ENCODE measurements around the gene IGFBP6.
A peak's percentile ranks its signal among the peaks of the same experiment; 100 is the strongest.

Gene IGFBP6

DNA sequence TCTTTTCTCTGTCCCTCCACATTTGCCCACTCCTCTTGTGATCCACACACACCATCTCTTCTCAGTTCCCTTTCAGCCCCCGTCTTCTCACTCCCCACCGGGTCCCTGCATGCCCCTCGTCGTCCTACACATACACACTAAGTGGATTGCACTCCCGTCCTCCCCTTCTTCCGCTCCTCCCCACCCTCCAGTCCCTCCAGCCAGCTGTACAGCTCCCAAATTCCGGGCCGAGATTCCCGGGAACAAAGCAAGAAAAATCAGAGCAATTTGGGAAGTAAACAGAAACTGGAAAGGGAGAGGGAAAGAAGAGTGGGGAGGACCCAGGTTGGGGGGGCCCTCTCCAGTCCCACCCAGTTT, 282 bp upstream of the IGFBP6 start:
- H3K27ac ChIP-seq, result no peak overlapping the region
- TF ChIP-seq CTCF (IDR thresholded peaks at IDR 0.05) (no peak), ZFX (IDR thresholded peaks at IDR 0.05; ENCODE audit: borderline replicate concordance) (no peak)

GRCh38 chr12:53098354-53098981, 1.0 kb downstream of the IGFBP6 start:
- no peak overlapping the region for H3K27ac ChIP-seq
- TF ChIP-seq ZFX (IDR thresholded peaks at IDR 0.05; ENCODE audit: borderline replicate concordance), result no peak
- no peak for TF ChIP-seq CTCF (IDR thresholded peaks at IDR 0.05)

GRCh38 chr12:53099071-53099882, 1.8 kb downstream of the IGFBP6 start:
- H3K27ac ChIP-seq, result no peak overlapping the region
- no peak for TF ChIP-seq ZFX (IDR thresholded peaks at IDR 0.05; ENCODE audit: borderline replicate concordance)
- peak; percentile 99 for TF ChIP-seq CTCF (IDR thresholded peaks at IDR 0.05)

DNA sequence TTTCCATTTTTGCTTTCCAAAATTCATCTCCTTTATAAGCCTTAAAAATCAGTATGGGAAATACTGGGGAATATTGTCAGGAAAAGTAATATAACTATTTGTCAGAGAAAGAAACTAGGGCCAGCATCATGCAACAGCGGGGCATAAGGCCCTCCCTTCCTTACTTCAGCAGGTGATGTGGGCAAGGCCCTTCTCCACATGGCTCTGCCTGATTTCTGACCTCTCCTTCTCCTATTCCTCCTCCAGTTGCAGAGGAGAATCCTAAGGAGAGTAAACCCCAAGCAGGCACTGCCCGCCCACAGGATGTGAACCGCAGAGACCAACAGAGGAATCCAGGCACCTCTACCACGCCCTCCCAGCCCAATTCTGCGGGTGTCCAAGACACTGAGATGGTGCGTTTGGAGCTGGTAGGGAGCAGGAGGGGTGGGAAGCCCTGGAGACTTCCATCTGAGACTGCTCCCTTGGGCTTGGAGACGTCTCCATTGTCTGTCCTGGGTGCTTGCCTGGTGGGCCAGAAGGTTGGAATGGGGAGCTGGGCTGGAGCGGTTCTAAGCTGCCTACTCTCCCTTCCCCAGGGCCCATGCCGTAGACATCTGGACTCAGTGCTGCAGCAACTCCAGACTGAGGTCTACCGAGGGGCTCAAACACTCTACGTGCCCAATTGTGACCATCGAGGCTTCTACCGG, 3.1 kb downstream of the IGFBP6 start:
- H3K27ac ChIP-seq, result no peak overlapping the region
- TF ChIP-seq CTCF (IDR thresholded peaks at IDR 0.05) (no peak), ZFX (IDR thresholded peaks at IDR 0.05; ENCODE audit: borderline replicate concordance) (no peak)

- TF ChIP-seq ZFX (IDR thresholded peaks at IDR 0.05; ENCODE audit: borderline replicate concordance) (no peak), CTCF (IDR thresholded peaks at IDR 0.05) (no peak)
- H3K27ac ChIP-seq, result no peak overlapping the region
Observed at GRCh38 chr12:53101266-53101665, 3.8 kb downstream of the IGFBP6 start.

GRCh38 chr12:53101931-53102781, 4.7 kb downstream of the IGFBP6 start:
- no peak overlapping the region for H3K27ac ChIP-seq
- no peak for TF ChIP-seq ZFX (IDR thresholded peaks at IDR 0.05; ENCODE audit: borderline replicate concordance)
- TF ChIP-seq CTCF (IDR thresholded peaks at IDR 0.05), result no peak

Measured in 22Rv1 (cell line).